ENCODE measurements around the gene SATB2.

DNA sequence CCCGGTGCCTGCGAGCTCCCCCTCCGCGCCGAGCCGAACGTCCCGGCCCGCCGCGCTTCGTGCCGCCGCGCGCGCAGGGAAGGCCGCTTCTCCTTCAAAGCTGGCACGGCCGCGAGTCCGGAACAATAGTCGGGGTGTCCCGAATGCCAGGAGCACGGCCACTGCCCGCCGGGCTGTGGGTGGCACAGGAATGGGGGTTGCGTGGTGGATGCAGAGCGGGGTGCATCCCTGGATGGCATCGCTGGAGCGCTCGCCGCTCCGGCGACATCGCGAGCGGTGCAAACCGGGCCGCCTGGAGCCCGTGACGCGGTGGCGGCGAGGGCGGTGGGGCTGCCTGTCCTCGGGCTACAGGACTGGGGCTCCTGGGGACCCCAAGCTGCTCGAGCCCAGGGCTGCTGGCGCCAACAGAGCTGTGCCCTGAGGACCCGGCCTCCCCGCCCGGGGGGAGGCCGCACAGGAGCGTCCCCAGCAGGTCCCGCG is 1.1 kb upstream of the SATB2 start:
- TF ChIP-seq TP53 (CRISPR knock-in tag; IDR thresholded peaks at IDR 0.05): no peak
- TF ChIP-seq, protein P1, sequence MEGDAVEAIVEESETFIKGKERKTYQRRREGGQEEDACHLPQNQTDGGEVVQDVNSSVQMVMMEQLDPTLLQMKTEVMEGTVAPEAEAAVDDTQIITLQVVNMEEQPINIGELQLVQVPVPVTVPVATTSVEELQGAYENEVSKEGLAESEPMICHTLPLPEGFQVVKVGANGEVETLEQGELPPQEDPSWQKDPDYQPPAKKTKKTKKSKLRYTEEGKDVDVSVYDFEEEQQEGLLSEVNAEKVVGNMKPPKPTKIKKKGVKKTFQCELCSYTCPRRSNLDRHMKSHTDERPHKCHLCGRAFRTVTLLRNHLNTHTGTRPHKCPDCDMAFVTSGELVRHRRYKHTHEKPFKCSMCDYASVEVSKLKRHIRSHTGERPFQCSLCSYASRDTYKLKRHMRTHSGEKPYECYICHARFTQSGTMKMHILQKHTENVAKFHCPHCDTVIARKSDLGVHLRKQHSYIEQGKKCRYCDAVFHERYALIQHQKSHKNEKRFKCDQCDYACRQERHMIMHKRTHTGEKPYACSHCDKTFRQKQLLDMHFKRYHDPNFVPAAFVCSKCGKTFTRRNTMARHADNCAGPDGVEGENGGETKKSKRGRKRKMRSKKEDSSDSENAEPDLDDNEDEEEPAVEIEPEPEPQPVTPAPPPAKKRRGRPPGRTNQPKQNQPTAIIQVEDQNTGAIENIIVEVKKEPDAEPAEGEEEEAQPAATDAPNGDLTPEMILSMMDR (IDR thresholded peaks at IDR 0.05): no peak
- TF ChIP-seq, protein P2, sequence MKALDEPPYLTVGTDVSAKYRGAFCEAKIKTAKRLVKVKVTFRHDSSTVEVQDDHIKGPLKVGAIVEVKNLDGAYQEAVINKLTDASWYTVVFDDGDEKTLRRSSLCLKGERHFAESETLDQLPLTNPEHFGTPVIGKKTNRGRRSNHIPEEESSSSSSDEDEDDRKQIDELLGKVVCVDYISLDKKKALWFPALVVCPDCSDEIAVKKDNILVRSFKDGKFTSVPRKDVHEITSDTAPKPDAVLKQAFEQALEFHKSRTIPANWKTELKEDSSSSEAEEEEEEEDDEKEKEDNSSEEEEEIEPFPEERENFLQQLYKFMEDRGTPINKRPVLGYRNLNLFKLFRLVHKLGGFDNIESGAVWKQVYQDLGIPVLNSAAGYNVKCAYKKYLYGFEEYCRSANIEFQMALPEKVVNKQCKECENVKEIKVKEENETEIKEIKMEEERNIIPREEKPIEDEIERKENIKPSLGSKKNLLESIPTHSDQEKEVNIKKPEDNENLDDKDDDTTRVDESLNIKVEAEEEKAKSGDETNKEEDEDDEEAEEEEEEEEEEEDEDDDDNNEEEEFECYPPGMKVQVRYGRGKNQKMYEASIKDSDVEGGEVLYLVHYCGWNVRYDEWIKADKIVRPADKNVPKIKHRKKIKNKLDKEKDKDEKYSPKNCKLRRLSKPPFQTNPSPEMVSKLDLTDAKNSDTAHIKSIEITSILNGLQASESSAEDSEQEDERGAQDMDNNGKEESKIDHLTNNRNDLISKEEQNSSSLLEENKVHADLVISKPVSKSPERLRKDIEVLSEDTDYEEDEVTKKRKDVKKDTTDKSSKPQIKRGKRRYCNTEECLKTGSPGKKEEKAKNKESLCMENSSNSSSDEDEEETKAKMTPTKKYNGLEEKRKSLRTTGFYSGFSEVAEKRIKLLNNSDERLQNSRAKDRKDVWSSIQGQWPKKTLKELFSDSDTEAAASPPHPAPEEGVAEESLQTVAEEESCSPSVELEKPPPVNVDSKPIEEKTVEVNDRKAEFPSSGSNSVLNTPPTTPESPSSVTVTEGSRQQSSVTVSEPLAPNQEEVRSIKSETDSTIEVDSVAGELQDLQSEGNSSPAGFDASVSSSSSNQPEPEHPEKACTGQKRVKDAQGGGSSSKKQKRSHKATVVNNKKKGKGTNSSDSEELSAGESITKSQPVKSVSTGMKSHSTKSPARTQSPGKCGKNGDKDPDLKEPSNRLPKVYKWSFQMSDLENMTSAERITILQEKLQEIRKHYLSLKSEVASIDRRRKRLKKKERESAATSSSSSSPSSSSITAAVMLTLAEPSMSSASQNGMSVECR (CRISPR knock-in tag; IDR thresholded peaks at IDR 0.05; ENCODE audit: borderline replicate concordance): no peak
- no peak for TF ChIP-seq FOXP1 (CRISPR knock-in tag; IDR thresholded peaks at IDR 0.05; ENCODE audit: borderline replicate concordance)
- TF ChIP-seq FOXK1 (CRISPR knock-in tag; IDR thresholded peaks at IDR 0.05): no peak
- TF ChIP-seq, protein P3, sequence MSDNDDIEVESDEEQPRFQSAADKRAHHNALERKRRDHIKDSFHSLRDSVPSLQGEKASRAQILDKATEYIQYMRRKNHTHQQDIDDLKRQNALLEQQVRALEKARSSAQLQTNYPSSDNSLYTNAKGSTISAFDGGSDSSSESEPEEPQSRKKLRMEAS (CRISPR knock-in tag; IDR thresholded peaks at IDR 0.05): no peak

All from WTC11 (cell line).